HCT116 (cell line): ENCODE data around the gene IMMP2L.

ENCODE experiments used
- ATF3 ChIP-seq: IDR thresholded peaks from 2 replicates; pipeline ENCODE4 v1.6.1; 2012
- CBX3 ChIP-seq: IDR thresholded peaks from 2 replicates; pipeline ENCODE4 v1.6.1; 2012; ENCODE audit warnings: low read depth
- ELF1 ChIP-seq: IDR thresholded peaks from 2 replicates; pipeline ENCODE4 v1.6.1; 2012; ENCODE audit warnings: low read depth, borderline replicate concordance
- EZH2 ChIP-seq: fragments of 200-600 bp; sonication (generic); IDR thresholded peaks from 2 replicates; pipeline ENCODE4 v1.6.1; 2017; ENCODE audit warnings: antibody characterized with exemption, mixed run types
- EZH2phosphoT487 ChIP-seq: fragments of 200-600 bp; IDR thresholded peaks from 2 replicates; pipeline ENCODE4 v1.6.1; 2018; ENCODE audit warnings: antibody characterized with exemption, borderline replicate concordance
- FOSL1 ChIP-seq: IDR thresholded peaks from 2 replicates; pipeline ENCODE4 v1.6.1; 2012; ENCODE audit warnings: low read depth
- JUND ChIP-seq: IDR thresholded peaks from 2 replicates; pipeline ENCODE4 v1.6.1; 2012
- POLR2A ChIP-seq: IDR thresholded peaks from 2 replicates; pipeline ENCODE4 v1.7.0; 2011; ENCODE audit warnings: borderline replicate concordance; ENCODE audit not compliant: insufficient read depth, insufficient read length; ENCODE audit errors: extremely low read depth
- POLR2AphosphoS5 ChIP-seq: IDR thresholded peaks from 2 replicates; pipeline ENCODE4 v1.6.1; 2011; ENCODE audit warnings: mild to moderate bottlenecking, low read depth, low read length, moderate library complexity
- SIN3A ChIP-seq: IDR thresholded peaks from 2 replicates; pipeline ENCODE4 v1.6.1; 2012; ENCODE audit warnings: low read depth
- ZBTB33 ChIP-seq: IDR thresholded peaks from 2 replicates; pipeline ENCODE4 v1.6.1; 2011; ENCODE audit warnings: mild to moderate bottlenecking, low read length, moderate library complexity; ENCODE audit not compliant: insufficient replicate concordance; ENCODE audit errors: extremely low read depth
- ZNF274 ChIP-seq: fragments of 200-500 bp; sonication (Bioruptor generic); IDR thresholded peaks from 2 replicates; pipeline ENCODE4 v1.6.1; 2014; ENCODE audit warnings: mild to moderate bottlenecking, low read depth, low read length, inconsistent platforms
- TF ChIP-seq, protein P1 (sequence below), 3 experiments: fragments of 200-600 bp in 1 of 3; sonication (generic) in 1 of 3; IDR thresholded peaks in 2 of 3; conservative IDR thresholded peaks in 1 of 3; 2 replicates each; pipeline ENCODE4 v1.5.1; 2012 to 2017; ENCODE audit warnings: low read depth in 2 of 3, low read length in 2 of 3, antibody characterized with exemption in 1 of 3, borderline replicate concordance in 1 of 3, control low read depth in 1 of 3, mild to moderate bottlenecking in 1 of 3, mixed read lengths in 1 of 3, mixed run types in 1 of 3, moderate library complexity in 1 of 3; ENCODE audit not compliant: insufficient read depth in 1 of 3
- TF ChIP-seq, protein P2 (sequence below): IDR thresholded peaks from 2 replicates; pipeline ENCODE4 v1.6.1; 2012

- TF ChIP-seq ATF3: no peak
- TF ChIP-seq POLR2AphosphoS5: no peak
- TF ChIP-seq SIN3A: no peak
- TF ChIP-seq, protein P1, sequence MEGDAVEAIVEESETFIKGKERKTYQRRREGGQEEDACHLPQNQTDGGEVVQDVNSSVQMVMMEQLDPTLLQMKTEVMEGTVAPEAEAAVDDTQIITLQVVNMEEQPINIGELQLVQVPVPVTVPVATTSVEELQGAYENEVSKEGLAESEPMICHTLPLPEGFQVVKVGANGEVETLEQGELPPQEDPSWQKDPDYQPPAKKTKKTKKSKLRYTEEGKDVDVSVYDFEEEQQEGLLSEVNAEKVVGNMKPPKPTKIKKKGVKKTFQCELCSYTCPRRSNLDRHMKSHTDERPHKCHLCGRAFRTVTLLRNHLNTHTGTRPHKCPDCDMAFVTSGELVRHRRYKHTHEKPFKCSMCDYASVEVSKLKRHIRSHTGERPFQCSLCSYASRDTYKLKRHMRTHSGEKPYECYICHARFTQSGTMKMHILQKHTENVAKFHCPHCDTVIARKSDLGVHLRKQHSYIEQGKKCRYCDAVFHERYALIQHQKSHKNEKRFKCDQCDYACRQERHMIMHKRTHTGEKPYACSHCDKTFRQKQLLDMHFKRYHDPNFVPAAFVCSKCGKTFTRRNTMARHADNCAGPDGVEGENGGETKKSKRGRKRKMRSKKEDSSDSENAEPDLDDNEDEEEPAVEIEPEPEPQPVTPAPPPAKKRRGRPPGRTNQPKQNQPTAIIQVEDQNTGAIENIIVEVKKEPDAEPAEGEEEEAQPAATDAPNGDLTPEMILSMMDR (IDR thresholded peaks at IDR 0.05 in 2 of 3, conservative IDR thresholded peaks at IDR 0.05 in 1 of 3; ENCODE audit: borderline replicate concordance in 1 of 3, insufficient read depth in 1 of 3, low read depth in 2 of 3, low read length in 2 of 3): no peak
- TF ChIP-seq JUND: no peak
- TF ChIP-seq POLR2A: no peak
- no peak for TF ChIP-seq EZH2phosphoT487
- no peak for TF ChIP-seq EZH2
- TF ChIP-seq ZBTB33: no peak
- no peak for TF ChIP-seq ELF1
- no peak for TF ChIP-seq ZNF274
- TF ChIP-seq CBX3: no peak
- no peak for TF ChIP-seq FOSL1
- TF ChIP-seq, protein P2, sequence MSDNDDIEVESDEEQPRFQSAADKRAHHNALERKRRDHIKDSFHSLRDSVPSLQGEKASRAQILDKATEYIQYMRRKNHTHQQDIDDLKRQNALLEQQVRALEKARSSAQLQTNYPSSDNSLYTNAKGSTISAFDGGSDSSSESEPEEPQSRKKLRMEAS: no peak
These were observed 712.1 kb downstream of the IMMP2L start for GRCh38 chr7:110850224-110850623.
